NT2/D1 (cell line): ENCODE results near the gene LARP1.

Experiments
- SUZ12 ChIP-seq: IDR thresholded peaks from 2 replicates; pipeline ENCODE4 v1.6.1; 2011; ENCODE audit not compliant: insufficient read length, insufficient read depth; ENCODE audit errors: extremely low read depth
- ZNF274 ChIP-seq: IDR thresholded peaks from 2 replicates; pipeline ENCODE4 v1.6.1; 2011; ENCODE audit warnings: mild to moderate bottlenecking, low read depth, low read length

GRCh38 chr5:154829589-154830218 is 74.5 kb downstream of the LARP1 start:
- no peak for TF ChIP-seq SUZ12
- no peak for TF ChIP-seq ZNF274
